H1 (cell line): ENCODE results near the gene SLC16A9. TPM values are rescaled to one million over a fixed set of nuclear protein-coding genes. Genes with fewer than 3 reads are reported as not detected.

Experiments used
- BACH1 ChIP-seq: IDR thresholded peaks from 2 replicates; pipeline ENCODE4 v1.6.1; 2012; ENCODE audit warnings: low read length, improper control_type of control experiment
- CREB1 ChIP-seq: IDR thresholded peaks from 2 replicates; pipeline ENCODE4 v1.6.1; 2012; ENCODE audit warnings: inconsistent platforms
- CTBP2 ChIP-seq: IDR thresholded peaks from 2 replicates; pipeline ENCODE4 v1.7.0; 2011; ENCODE audit warnings: borderline replicate concordance, mild to moderate bottlenecking, moderate library complexity, mixed read lengths, low read length; ENCODE audit not compliant: insufficient read depth, insufficient read length
- CTCF ChIP-seq, 3 experiments: IDR thresholded peaks; 1 replicate in 2 of 3; 2 replicates in 1 of 3; pipeline versions ENCODE4 v1.5.1 to v1.6.1; 2011; ENCODE audit warnings: low read length in 3 of 3, mild to moderate bottlenecking in 3 of 3, inconsistent platforms in 2 of 3, low read depth in 1 of 3, moderate library complexity in 1 of 3; ENCODE audit not compliant: insufficient read depth in 1 of 3; ENCODE audit errors: control extremely low read depth in 1 of 3
- EGR1 ChIP-seq: IDR thresholded peaks from 2 replicates; pipeline ENCODE4 v1.6.1; 2011; ENCODE audit warnings: low read depth, low read length, borderline replicate concordance
- POLR2AphosphoS5 ChIP-seq: IDR thresholded peaks from 2 replicates; pipeline ENCODE4 v1.6.1; 2011; ENCODE audit warnings: low read depth, low read length
- TBP ChIP-seq: IDR thresholded peaks from 2 replicates; pipeline ENCODE4 v1.6.1; 2011; ENCODE audit warnings: low read depth, low read length, improper control_type of control experiment
- polyA plus RNA-seq, 7 experiments: library from polyadenylated mRNA; depleted of rRNA in 3 of 7; stranded (reverse) in 5 of 7; unstranded in 2 of 7; fragments of >200 nt in 5 of 7; fragments of 200-250 nt in 2 of 7; gene quantifications; 1 replicate in 5 of 7; 2 replicates in 1 of 7; 4 replicates in 1 of 7; pipeline versions ENCODE4 v1.2.1 to v1.2.3, GENCODE V29; 2011 to 2013; ENCODE audit warnings: missing spikeins in 2 of 7, mixed read lengths in 2 of 7
- total RNA-seq: library from RNA; stranded (reverse); fragmentation: NEBNext Ultra II Directional; extraction: Animal tissue kit (Norgen Biotek cat#: 25700); gene quantifications from 2 replicates; pipeline ENCODE4 v1.2.1, GENCODE V29; 2021

Gene SLC16A9
- total and polyA plus RNA-seq, 2 of the 8 experiments (the other 6 are each of a cell fraction or from before 2014, with no cell fraction given) = 11.2 to 20.5 TPM

GRCh38 chr10:59672150-59672875 is 37.3 kb downstream of the SLC16A9 start (continued):
- TF ChIP-seq EGR1 (no peak), CTCF (IDR thresholded peaks at IDR 0.05; ENCODE audit: control extremely low read depth in 1 of 3, insufficient read depth in 1 of 3, low read depth in 1 of 3, low read length in 3 of 3) (no peak), BACH1 (no peak), TBP (no peak), CREB1 (no peak), CTBP2 (no peak), POLR2AphosphoS5 (no peak)
